Choroid plexus epithelial cell (primary cell): ENCODE data around the gene TCIRG1.

Experiments used
- DNase-seq: peaks from one replicate; pipeline ENCODE4 v3.0.0-alpha.2; 2010; ENCODE audit warnings: low read depth
- H3K4me3 ChIP-seq: 2 replicates; pipeline ENCODE4 v1.5.1; 2011; ENCODE audit warnings: low read depth, mild to moderate bottlenecking, control low read depth, low read length, moderate library complexity
- CTCF ChIP-seq: conservative IDR thresholded peaks from 2 replicates; pipeline ENCODE4 v1.5.1; 2011; ENCODE audit warnings: low read depth, mild to moderate bottlenecking, control low read depth, inconsistent platforms, low read length, moderate library complexity

The TCIRG1 gene

GRCh38 chr11:68044898-68045351, 6.1 kb downstream of the TCIRG1 start:
- no peak for DNase-seq
- H3K4me3 ChIP-seq, result no peak overlapping the region
- no peak for TF ChIP-seq CTCF

- no peak overlapping the region for H3K4me3 ChIP-seq
- no peak for DNase-seq
- no peak for TF ChIP-seq CTCF
Observed at GRCh38 chr11:68047437-68048290, 8.8 kb downstream of the TCIRG1 start.

- DNase-seq, result no peak
- no peak for TF ChIP-seq CTCF
- no peak overlapping the region for H3K4me3 ChIP-seq
Observed at GRCh38 chr11:68048681-68049508, 10.1 kb downstream of the TCIRG1 start.

- TF ChIP-seq CTCF, result no peak
Observed at GRCh38 chr11:68049509-68050370, 10.9 kb downstream of the TCIRG1 start.

GRCh38 chr11:68050371-68050841, 11.6 kb downstream of the TCIRG1 start:
- no peak for TF ChIP-seq CTCF
- H3K4me3 ChIP-seq, result no peak overlapping the region
- no peak for DNase-seq

More at GRCh38 chr11:68049509-68050370, 10.9 kb downstream of the TCIRG1 start:
- no peak overlapping the region for H3K4me3 ChIP-seq
- DNase-seq, result peak; percentile 47
